Peyer's patch (tissue), 4 donors: Measurements from ENCODE around the gene NFE2L3.

Source experiments
- CTCF ChIP-seq, 6 experiments: fragments of 450-650 bp in 4 of 6; fragments of 200-600 bp in 2 of 6; sonication (generic) in 1 of 6; IDR thresholded peaks; one replicate each; pipeline ENCODE4 v1.5.1; 2017 to 2019; ENCODE audit warnings: antibody characterized with exemption in 6 of 6, mild to moderate bottlenecking in 3 of 6, moderate library complexity in 1 of 6
- POLR2A ChIP-seq, 2 donors: fragments of 450-650 bp; IDR thresholded peaks; one replicate each; pipeline ENCODE4 v1.5.1; 2017; ENCODE audit warnings: antibody characterized with exemption in 2 of 2, mild to moderate bottlenecking in 2 of 2, moderate library complexity in 2 of 2

DNA sequence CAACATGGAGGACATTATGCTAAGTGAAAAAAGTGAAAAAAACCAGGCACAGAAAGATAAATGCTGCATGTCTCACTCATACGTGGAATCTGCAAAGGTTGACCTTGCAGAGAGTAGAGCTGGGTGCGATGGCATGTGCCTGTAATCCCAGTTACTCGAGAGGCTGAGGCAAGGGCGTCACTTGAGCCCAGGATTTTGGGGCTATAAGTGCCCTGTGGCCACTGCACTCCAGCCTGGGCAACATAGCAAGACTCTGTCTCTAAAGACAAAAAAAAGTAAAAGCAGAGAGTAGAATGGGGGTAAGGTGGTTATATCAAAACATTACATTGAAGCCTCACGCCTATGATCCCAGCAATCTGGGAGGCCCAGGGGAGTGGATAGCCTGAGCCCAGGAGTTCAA, 72.4 kb downstream of the NFE2L3 start:
- TF ChIP-seq CTCF (IDR thresholded peaks at IDR 0.05) (no peak), POLR2A (IDR thresholded peaks at IDR 0.05) (no peak)
